Mucosa of descending colon (tissue), 3 donors: ENCODE results near the gene C16orf89. TPM values are rescaled to one million over a fixed set of nuclear protein-coding genes. Genes with fewer than 3 reads are reported as not detected.
"Not testable (repeated sequence)": the region's sequence is repeated elsewhere in the genome, so short reads cannot be mapped to it uniquely, and the experiment has no call there.

Source experiments
- ATAC-seq: fragments of 200-7000 bp; cut with Tn5 transposase; one replicate; pipeline ENCODE4 v1.9.1; 2020; ENCODE audit warnings: mild to moderate bottlenecking, moderate library complexity
- DNase-seq, 3 donors: peaks; one replicate each; pipeline ENCODE4 v3.0.0-alpha.2; 2020
- H3K36me3 ChIP-seq: fragments of 200-600 bp; one replicate; pipeline ENCODE4 v1.8.0; 2021; ENCODE audit warnings: low read depth, mild to moderate bottlenecking
- H3K4me1 ChIP-seq: fragments of 200-600 bp; one replicate; pipeline ENCODE4 v1.8.0; 2021; ENCODE audit warnings: low read depth, mild to moderate bottlenecking
- H3K4me3 ChIP-seq: fragments of 200-600 bp; one replicate; pipeline ENCODE4 v1.8.0; 2021; ENCODE audit warnings: mild to moderate bottlenecking
- H3K9me3 ChIP-seq: fragments of 200-600 bp; one replicate; pipeline ENCODE4 v1.8.0; 2021; ENCODE audit warnings: mild to moderate bottlenecking
- CTCF ChIP-seq: fragments of 200-600 bp; IDR thresholded peaks from one replicate; pipeline ENCODE4 v1.8.0; 2022; ENCODE audit warnings: antibody characterized with exemption, mild to moderate bottlenecking
- intact Hi-C, 2 donors: fragments of 100-400 bp; cut with DNase I in 1 of 2; cut with micrococcal nuclease in 1 of 2; formaldehyde crosslinking; loops; one replicate each; pipeline versions ENCODE4 v1.11.0 to v1.11.1; 2022; cut with DNase I, micrococcal nuclease
- long read RNA-seq, 2 donors: library from polyadenylated mRNA; unstranded; transcript quantifications; one replicate each; pipeline ENCODE4 v2.0.0, GENCODE V29; 2019 to 2021
- total RNA-seq, 3 donors: library from RNA; stranded (reverse); fragmentation: NEBNext Ultra II Directional in 2 of 3; extraction: Animal tissue kit (Norgen Biotek cat#: 25700) in 2 of 3; gene quantifications; one replicate each; pipeline versions ENCODE4 v1.2.1 to v1.2.4, GENCODE V29; 2021 to 2023
- donor health status: DM: no; HTN: no; CAD: no; lungs with moderate emphysema.
- donor health status: DM: no; HTN: no; CAD: no.
- donor health status: DM: no; HTN: yes; CAD: no.

C16orf89 gene, protein sequence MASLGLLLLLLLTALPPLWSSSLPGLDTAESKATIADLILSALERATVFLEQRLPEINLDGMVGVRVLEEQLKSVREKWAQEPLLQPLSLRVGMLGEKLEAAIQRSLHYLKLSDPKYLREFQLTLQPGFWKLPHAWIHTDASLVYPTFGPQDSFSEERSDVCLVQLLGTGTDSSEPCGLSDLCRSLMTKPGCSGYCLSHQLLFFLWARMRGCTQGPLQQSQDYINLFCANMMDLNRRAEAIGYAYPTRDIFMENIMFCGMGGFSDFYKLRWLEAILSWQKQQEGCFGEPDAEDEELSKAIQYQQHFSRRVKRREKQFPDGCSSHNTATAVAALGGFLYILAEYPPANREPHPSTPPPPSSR
- 1 to 10 TPM; 2.5 to 5.0 (median 3.3) TPM for total RNA-seq
- long read RNA-seq, donor 1, transcript C16orf89-202 (8 exons, 1,444 nt): major isoform, 5 of 5 reads
- long read RNA-seq, donor 1, partial matches to known transcripts: 0 of 5 reads
- long read RNA-seq, donor 1, other reads (novel, unspliced or antisense): 0 of 5 reads
- long read RNA-seq, donor 2, partial matches to known transcripts: 0 of 1 reads
- long read RNA-seq, donor 2, other reads (novel, unspliced or antisense): 0 of 1 reads

GRCh38 chr16:5065813-5066212 lies at the start of gene C16orf89:
Gene C16orf89 (minus strand): TSS chr16:5065956. CDS start chr16:5065908, 48 bp downstream.
- TF ChIP-seq CTCF: no peak
- DNase-seq: peak in 1 of 3 donors; percentile 19

GRCh38 chr16:5110933-5111332 lies 45.2 kb upstream of the C16orf89 start:
- DNase-seq, H3K4me1 ChIP-seq, H3K4me3 ChIP-seq, H3K36me3 ChIP-seq, ATAC-seq, H3K9me3 ChIP-seq, intact Hi-C loops: not testable (repeated sequence)

More at GRCh38 chr16:5065813-5066212, at the start of gene C16orf89:
- ATAC-seq: peak; percentile 10
- Histone ChIP-seq H3K36me3 (no peaks in the 10 kb centered on the region), H3K9me3 (no peaks in the 10 kb centered on the region), H3K4me3 (no peak within 1 kb of the TSS), H3K4me1 (peaks cover 14% of the 10 kb centered on the region)
- intact Hi-C loops: no loop called here

- ATAC-seq (no peak), DNase-seq (no peak)
- intact Hi-C loops: no loop called here
- TF ChIP-seq CTCF: no peak
- Histone ChIP-seq H3K4me3 (no peak overlapping the region), H3K36me3 (no peaks in the 10 kb centered on the region), H3K9me3 (no peaks in the 10 kb centered on the region), H3K4me1 (no peaks in the 10 kb centered on the region)
These were observed 42.9 kb upstream of the C16orf89 start for GRCh38 chr16:5108505-5109158.

DNA sequence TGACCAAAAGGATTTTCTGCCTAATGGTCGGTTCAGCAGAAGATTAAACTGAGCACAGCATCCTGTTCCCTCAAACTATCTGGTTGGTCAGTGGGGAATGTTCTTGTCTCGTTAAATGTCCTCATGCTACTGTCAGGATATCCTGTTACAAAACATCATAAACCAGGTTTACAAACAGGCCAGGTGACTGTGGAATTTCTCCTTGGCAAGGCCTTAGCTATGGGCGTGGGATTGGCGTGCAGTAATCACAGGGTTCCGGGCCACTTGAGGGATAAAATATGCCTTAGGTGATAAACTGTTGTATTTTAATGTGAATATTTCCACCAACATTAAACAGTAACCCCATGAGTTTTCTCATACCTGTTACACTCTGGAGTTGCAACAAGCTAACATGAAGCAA lies 39.3 kb upstream of the C16orf89 start:
- intact Hi-C loops, ATAC-seq: not testable (repeated sequence)
- DNase-seq: peak in 2 of 3 donors; percentile 23 to 33

GRCh38 chr16:5103296-5104032 lies 37.7 kb upstream of the C16orf89 start:
- ATAC-seq, H3K4me3 ChIP-seq, H3K9me3 ChIP-seq, DNase-seq, H3K4me1 ChIP-seq, intact Hi-C loops, H3K36me3 ChIP-seq: not testable (repeated sequence)

More for the DNA sequence above, 39.3 kb upstream of the C16orf89 start:
- H3K36me3 ChIP-seq, H3K4me1 ChIP-seq, H3K9me3 ChIP-seq, H3K4me3 ChIP-seq: not testable (repeated sequence)

DNA sequence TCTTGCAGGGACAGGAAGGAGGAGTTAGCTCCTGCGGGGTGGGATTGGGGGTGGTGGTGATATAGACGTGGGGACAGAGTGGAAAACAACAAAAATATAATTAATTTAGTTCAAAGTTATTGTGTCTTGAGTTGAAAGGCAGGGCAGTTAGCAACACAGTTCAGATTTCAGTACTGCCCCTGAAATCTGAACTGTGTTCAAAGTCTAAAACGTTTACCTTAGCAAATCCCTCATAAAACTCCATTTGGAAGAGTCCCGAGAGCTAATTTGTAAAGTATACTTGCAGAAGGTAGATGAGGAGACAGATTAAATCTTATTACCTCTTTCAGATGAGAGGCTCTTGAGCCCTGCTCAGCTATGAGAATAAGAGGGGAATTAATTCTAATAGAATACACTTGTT lies 33.4 kb upstream of the C16orf89 start:
- H3K4me1 ChIP-seq, H3K36me3 ChIP-seq, H3K4me3 ChIP-seq, intact Hi-C loops, ATAC-seq, DNase-seq, H3K9me3 ChIP-seq: not testable (repeated sequence)

DNA sequence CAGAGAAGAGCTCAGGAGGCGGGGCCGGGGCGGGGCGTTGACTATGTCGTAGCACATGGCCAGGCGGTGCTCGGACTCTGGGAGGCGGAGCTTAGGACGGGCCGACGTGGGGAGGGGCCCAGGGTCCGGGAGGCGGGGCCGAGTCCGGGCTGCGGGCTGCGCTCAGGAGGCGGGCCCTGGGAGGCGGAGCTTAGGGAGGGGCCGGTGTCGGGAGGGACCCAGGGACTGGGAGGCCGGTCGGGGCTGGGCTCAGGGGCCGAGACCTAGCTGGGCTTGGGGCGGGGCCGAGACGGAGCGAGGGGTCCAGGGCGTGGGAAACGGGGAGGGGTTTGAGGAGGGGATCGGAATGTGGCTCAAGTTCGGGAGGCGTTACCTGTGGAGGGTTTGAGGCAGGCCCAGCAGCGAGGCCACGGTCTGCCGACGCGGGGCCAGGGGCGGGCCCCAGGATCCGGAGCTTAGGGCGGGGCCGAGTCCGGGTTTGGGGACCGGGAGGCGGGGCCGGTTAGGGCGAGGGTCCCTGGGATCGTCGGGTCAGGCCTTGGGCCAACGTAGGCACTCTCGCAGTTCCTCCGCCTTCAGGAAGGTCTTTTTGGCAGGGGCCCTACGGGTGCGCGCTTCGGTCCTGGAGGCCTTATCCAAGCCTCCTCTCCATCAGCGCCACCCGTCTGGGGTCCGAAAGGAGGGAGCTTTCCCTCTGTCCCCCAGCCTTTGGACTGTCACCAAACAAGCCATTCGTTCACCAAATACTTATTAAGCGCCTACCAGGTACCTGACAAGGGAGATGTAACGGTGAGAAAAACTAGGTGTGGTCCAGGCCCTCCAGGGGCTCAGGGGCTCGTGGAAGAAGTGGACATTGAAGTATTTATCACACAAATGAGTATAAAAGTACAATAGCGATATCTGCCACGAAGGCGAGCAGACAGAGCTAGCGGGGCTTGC lies 32.7 kb upstream of the C16orf89 start:
- DNase-seq: peak; percentile 84 to 91 (median 89)
- H3K4me1 ChIP-seq, H3K36me3 ChIP-seq, H3K9me3 ChIP-seq, intact Hi-C loops, ATAC-seq: not testable (repeated sequence)
- peak overlapping the region; percentile 46 for H3K4me3 ChIP-seq

- H3K36me3 ChIP-seq, H3K4me1 ChIP-seq, intact Hi-C loops, H3K9me3 ChIP-seq: not testable (repeated sequence)
- peak; percentile 100 for DNase-seq
- H3K4me3 ChIP-seq: peak within 1 kb of the TSS; percentile 56
- peak; percentile 100 for ATAC-seq
These were observed 31.9 kb upstream of the C16orf89 start, which contains the start of gene EEF2KMT for GRCh38 chr16:5097470-5098220. Gene EEF2KMT (minus strand): TSS chr16:5097795. CDS start chr16:5097739, 56 bp downstream.

GRCh38 chr16:5097061-5097469 lies 31.3 kb upstream of the C16orf89 start:
- H3K36me3 ChIP-seq, H3K9me3 ChIP-seq, H3K4me1 ChIP-seq, ATAC-seq, intact Hi-C loops: not testable (repeated sequence)
- DNase-seq: peak in 1 of 3 donors; percentile 46
- H3K4me3 ChIP-seq: peak overlapping the region; percentile 56
